Measurements from ENCODE around the gene REXO4. TPM values are rescaled to one million over a fixed set of nuclear protein-coding genes. Genes with fewer than 3 reads are reported as not detected.

The REXO4 gene
- 10 to 100 TPM; 21.2 to 24.1 TPM for total RNA-seq

GRCh38 chr9:133417541-133418461 is at the start of gene REXO4:
Gene REXO4 (minus strand): TSS chr9:133418010. CDS start chr9:133417844, 166 bp downstream.
- Mint-ChIP-seq H3K9me3 (no peaks in the 10 kb centered on the region), H3K27ac (peak within 1 kb of the TSS; percentile 94), H3K36me3 (ENCODE audit: low read depth) (peaks cover 25% of the 10 kb centered on the region), H3K4me1 (peaks cover 57% of the 10 kb centered on the region), H3K4me3 (peak within 1 kb of the TSS; percentile 88), H3K27me3 (no peaks in the 10 kb centered on the region)
- ChIA-PET CTCF (interaction anchor here (0.7 to 2.1 kb wide), 3 partner anchors 65 to 76 kb away, joined by 3 to 6 read pairs (median 3); no protein-coding TSS in a partner anchor), POLR2A (no interaction called here)
- DNase-seq, result peak; percentile 88

GRCh38 chr9:133467101-133467500 is 49.3 kb upstream of the REXO4 start:
- Mint-ChIP-seq H3K36me3 (ENCODE audit: low read depth) (no peaks in the 10 kb centered on the region), H3K27me3 (no peaks in the 10 kb centered on the region), H3K4me3 (no peak overlapping the region), H3K9me3 (no peaks in the 10 kb centered on the region), H3K4me1 (no peaks in the 10 kb centered on the region), H3K27ac (no peak overlapping the region)
- ChIA-PET CTCF (interaction anchor here (1.2 to 1.4 kb wide), 2 partner anchors 15 to 24 kb away, joined by 3 read pairs; no protein-coding TSS in a partner anchor), POLR2A (no interaction called here)
- no peak for DNase-seq

- ChIA-PET CTCF (no interaction called here), POLR2A (no interaction called here)
- no peak overlapping the region for H3K27ac Mint-ChIP-seq
These were observed 48.2 kb upstream of the REXO4 start for GRCh38 chr9:133465984-133466383.

GRCh38 chr9:133464638-133465037 is 46.8 kb upstream of the REXO4 start:
- no peak overlapping the region for H3K27ac Mint-ChIP-seq
- peaks cover 2% of the 10 kb centered on the region for H3K4me1 Mint-ChIP-seq
- no peaks in the 10 kb centered on the region for H3K36me3 Mint-ChIP-seq (ENCODE audit: low read depth)
- DNase-seq, result no peak
- peaks cover 6% of the 10 kb centered on the region for H3K27me3 Mint-ChIP-seq
- H3K9me3 Mint-ChIP-seq, result no peaks in the 10 kb centered on the region
- POLR2A ChIA-PET, result no interaction called here
- no peak overlapping the region for H3K4me3 Mint-ChIP-seq
- CTCF ChIA-PET, result no interaction called here

More at GRCh38 chr9:133465984-133466383, 48.2 kb upstream of the REXO4 start:
- Mint-ChIP-seq H3K36me3 (ENCODE audit: low read depth) (no peaks in the 10 kb centered on the region), H3K4me1 (no peaks in the 10 kb centered on the region), H3K4me3 (no peak overlapping the region), H3K9me3 (no peaks in the 10 kb centered on the region), H3K27me3 (peaks cover 6% of the 10 kb centered on the region)
- no peak for DNase-seq

- DNase-seq, result no peak
- Mint-ChIP-seq H3K9me3 (no peaks in the 10 kb centered on the region), H3K36me3 (ENCODE audit: low read depth) (no peaks in the 10 kb centered on the region), H3K4me3 (no peak overlapping the region), H3K4me1 (peaks cover 2% of the 10 kb centered on the region), H3K27ac (no peak overlapping the region), H3K27me3 (peaks cover 6% of the 10 kb centered on the region)
- CTCF ChIA-PET, result no interaction called here
- POLR2A ChIA-PET, result no interaction called here
These were observed 46.2 kb upstream of the REXO4 start for GRCh38 chr9:133463864-133464615.

- Mint-ChIP-seq H3K4me1 (peaks cover 2% of the 10 kb centered on the region), H3K4me3 (no peak overlapping the region), H3K36me3 (ENCODE audit: low read depth) (no peaks in the 10 kb centered on the region), H3K27ac (no peak overlapping the region), H3K9me3 (no peaks in the 10 kb centered on the region), H3K27me3 (peaks cover 6% of the 10 kb centered on the region)
- DNase-seq, result no peak
- ChIA-PET CTCF (interaction anchor here (1.3 kb wide), 1 partner anchor 13 kb away, joined by 4 read pairs; no protein-coding TSS in a partner anchor), POLR2A (no interaction called here)
These were observed 45.5 kb upstream of the REXO4 start for GRCh38 chr9:133463234-133463863.

- peaks cover 6% of the 10 kb centered on the region for H3K27me3 Mint-ChIP-seq
- ChIA-PET POLR2A (no interaction called here), CTCF (interaction anchor here (1.3 kb wide), 1 partner anchor 12 kb away, joined by 4 read pairs; no protein-coding TSS in a partner anchor)
- H3K4me3 Mint-ChIP-seq, result no peak overlapping the region
- no peak overlapping the region for H3K27ac Mint-ChIP-seq
- no peaks in the 10 kb centered on the region for H3K9me3 Mint-ChIP-seq
- DNase-seq, result no peak
- peaks cover 2% of the 10 kb centered on the region for H3K4me1 Mint-ChIP-seq
- H3K36me3 Mint-ChIP-seq (ENCODE audit: low read depth), result no peaks in the 10 kb centered on the region
These were observed 44.2 kb upstream of the REXO4 start for GRCh38 chr9:133461975-133462374.

- peak; percentile 27 for DNase-seq
- ChIA-PET POLR2A (no interaction called here), CTCF (interaction anchor here (1.2 kb wide), 1 partner anchor 84 kb away, joined by 3 read pairs; the partner anchor contains the start of gene STKLD1)
- H3K27me3 Mint-ChIP-seq, result peaks cover 6% of the 10 kb centered on the region
- no peaks in the 10 kb centered on the region for H3K36me3 Mint-ChIP-seq (ENCODE audit: low read depth)
- peaks cover 2% of the 10 kb centered on the region for H3K4me1 Mint-ChIP-seq
- H3K27ac Mint-ChIP-seq, result no peak overlapping the region
- H3K9me3 Mint-ChIP-seq, result no peaks in the 10 kb centered on the region
- peak overlapping the region; percentile 56 for H3K4me3 Mint-ChIP-seq
These were observed 42.8 kb upstream of the REXO4 start for GRCh38 chr9:133460405-133461175.

- H3K4me1 Mint-ChIP-seq, result peaks cover 2% of the 10 kb centered on the region
- ChIA-PET CTCF (interaction anchor here (1.2 kb wide), 2 partner anchors 18 to 83 kb away, joined by 3 read pairs; partner anchors contain the start of gene STKLD1), POLR2A (interaction anchor here (0.6 kb wide), 1 partner anchor 1240 kb away, joined by 3 read pairs; no protein-coding TSS in a partner anchor)
- no peaks in the 10 kb centered on the region for H3K9me3 Mint-ChIP-seq
- H3K27me3 Mint-ChIP-seq, result peaks cover 6% of the 10 kb centered on the region
- DNase-seq, result peak; percentile 91
- no peaks in the 10 kb centered on the region for H3K36me3 Mint-ChIP-seq (ENCODE audit: low read depth)
- H3K27ac Mint-ChIP-seq, result peak within 1 kb of the TSS; percentile 36
- H3K4me3 Mint-ChIP-seq, result peak within 1 kb of the TSS; percentile 80
These were observed 41.9 kb upstream of the REXO4 start, which contains the start of gene CACFD1 for GRCh38 chr9:133459476-133460404. Gene CACFD1 (plus strand): TSS chr9:133459978. CDS start chr9:133460067, 89 bp downstream.

GRCh38 chr9:133458643-133459312 is 41.0 kb upstream of the REXO4 start:
- Mint-ChIP-seq H3K9me3 (no peaks in the 10 kb centered on the region), H3K4me1 (peaks cover 2% of the 10 kb centered on the region), H3K4me3 (peak overlapping the region; percentile 80), H3K27ac (no peak overlapping the region), H3K36me3 (ENCODE audit: low read depth) (no peaks in the 10 kb centered on the region), H3K27me3 (peaks cover 6% of the 10 kb centered on the region)
- ChIA-PET CTCF (interaction anchor here (0.9 to 1.2 kb wide), 2 partner anchors 19 to 37 kb away, joined by 3 read pairs; no protein-coding TSS in a partner anchor), POLR2A (interaction anchor here (0.6 kb wide), 1 partner anchor 1239 kb away, joined by 3 read pairs; no protein-coding TSS in a partner anchor)
- DNase-seq, result no peak

All from activated CD4-positive, alpha-beta T cell treated with anti-CD3 and anti-CD28 coated beads, Interleukin-2, amount 10 ng/mL, durations not matched to agents 7 days and 5 days (primary cell).